ENCODE measurements around the gene DAZAP1.

DAZAP1 gene

DNA sequence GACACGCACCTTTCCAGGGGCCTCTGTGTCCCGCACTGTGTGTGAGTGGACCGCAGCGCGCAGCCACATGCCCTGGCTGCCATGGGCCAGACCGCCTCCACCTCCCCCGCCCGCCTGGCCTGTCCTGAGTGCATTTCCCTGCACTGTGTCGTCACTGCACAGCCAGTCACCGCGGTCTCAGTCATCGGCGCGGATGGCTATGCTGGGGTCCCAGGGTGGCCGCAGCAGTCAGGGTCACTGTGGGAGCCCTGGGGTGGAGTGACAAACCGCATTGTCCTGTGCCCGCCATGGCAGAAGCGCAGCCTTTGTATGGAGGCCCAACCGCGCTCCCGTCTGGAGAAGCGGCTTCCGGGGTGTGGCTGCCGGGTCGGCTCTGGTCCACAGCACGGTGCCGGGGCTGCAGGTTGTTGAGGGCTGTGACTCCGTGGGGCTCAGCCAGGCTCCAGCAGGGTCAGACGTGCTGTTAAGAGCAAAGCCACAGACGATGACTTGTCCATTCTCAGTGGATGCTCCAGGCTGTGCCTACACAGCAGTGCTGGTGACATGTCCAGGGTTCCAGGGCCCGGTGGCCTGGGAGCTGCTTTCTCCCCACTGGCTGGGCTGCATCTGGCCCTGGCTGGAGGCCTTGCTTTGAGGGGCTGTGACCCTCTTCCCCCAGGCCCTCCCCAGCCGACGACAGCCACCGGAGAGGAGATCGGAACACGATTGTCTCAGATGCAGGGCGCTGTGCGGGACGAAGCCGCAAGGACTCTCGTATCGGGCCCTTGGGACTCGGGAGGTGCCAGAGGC, 30.0 kb upstream of the DAZAP1 start:
- no peak for DNase-seq

DNA sequence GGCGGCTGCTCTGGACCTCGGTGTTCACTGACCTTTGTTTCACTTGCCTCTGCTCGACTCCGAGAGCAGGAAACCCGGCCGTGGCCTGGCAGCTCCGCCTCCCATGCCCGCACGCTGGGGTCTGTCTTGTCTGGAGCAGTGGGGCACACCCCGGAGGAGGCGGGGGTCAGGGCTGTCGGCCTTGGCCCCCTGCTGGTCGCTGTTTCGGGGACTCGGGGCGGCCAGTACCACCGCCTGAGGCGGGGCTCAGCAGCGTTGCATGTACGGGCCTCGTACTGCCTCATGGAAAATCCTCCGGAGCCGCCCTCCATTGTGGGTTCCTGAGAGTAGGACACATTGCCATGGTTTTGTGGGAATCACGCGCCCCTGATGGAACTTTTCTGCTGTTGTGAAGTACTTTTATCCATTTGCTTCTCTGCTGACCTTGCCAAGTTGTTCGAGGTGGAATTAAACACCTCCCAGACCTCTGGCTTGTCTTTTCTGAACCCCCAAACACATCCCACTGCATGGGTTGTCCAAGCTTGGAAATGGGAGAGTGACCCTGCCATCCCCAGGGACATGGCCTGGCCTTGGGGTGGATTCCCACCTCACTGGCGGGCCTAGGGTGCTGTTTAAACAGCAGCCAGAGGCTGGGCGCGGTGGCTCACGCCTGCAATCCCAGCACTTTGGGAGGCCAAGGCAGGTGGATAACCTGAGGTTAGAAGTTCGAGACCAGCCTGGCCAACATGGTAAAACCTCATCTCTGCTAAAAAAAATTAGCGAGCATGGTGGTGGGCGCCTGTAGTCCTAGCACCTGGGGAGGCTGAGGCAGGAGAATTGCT, 29.2 kb upstream of the DAZAP1 start:
- DNase-seq: no peak

DNA sequence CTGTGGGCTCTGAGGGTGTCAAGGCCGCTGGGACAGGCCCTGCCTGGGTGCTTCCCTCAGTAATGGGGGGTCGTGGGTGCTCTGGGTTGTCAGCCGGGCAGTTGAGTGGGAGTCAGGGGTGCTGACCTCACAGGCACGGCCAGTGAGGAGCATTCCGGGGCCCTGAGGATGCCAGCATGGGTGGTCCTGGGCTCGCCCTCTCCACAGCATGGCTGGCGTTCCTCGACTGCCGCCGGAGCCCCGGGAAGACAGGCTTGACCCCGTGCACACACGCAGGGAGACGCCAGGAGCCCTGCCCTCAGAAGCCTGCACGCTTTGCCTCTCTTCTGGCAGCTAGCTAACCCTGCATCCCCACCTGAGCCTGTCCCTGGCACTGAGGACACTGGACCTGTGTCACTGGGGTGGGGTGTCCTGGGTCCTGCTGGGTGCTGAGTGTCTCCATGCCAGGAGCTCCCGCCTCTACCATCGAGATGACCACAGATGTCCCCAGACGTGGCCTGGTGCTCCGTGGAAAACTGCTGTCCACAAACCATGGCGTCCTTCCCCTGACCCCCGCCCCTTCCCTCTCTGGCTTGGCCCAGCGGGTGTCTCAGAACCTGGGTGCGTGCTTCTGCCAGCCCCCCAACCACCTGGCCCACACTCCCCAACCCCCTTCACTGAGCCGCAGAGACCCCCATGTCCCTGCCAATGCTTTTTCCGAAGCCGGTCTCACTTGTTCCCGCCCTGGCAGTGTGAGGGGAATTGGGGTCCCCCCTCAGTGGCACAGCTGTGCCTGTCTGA, 28.1 kb upstream of the DAZAP1 start:
- no peak for DNase-seq

DNA sequence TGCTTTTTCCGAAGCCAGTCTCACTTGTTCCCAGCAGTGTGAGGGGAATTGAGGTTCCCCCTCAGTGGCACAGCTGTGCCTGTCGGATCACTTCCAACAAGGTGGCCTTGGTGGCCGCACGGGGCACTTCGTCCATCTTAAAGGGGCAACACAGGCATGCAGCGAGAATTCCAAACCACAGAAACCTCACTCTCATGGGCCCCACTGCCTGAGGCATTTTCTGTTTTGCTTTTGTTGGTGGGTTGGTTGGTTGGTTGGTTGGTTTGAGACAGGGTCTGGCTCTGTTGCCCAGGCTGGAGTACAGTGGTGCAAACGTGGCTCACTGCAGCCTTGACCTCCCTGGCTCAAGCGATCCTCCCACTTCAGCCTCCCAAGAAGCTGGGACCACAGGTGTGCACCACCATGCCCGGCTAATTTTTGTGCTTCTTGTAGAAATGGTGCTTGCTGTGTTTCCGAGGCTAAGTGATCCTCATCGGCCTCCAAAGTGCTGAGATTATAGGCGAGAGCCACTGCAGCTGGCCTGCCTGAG, 27.4 kb upstream of the DAZAP1 start:
- no peak for DNase-seq

DNA sequence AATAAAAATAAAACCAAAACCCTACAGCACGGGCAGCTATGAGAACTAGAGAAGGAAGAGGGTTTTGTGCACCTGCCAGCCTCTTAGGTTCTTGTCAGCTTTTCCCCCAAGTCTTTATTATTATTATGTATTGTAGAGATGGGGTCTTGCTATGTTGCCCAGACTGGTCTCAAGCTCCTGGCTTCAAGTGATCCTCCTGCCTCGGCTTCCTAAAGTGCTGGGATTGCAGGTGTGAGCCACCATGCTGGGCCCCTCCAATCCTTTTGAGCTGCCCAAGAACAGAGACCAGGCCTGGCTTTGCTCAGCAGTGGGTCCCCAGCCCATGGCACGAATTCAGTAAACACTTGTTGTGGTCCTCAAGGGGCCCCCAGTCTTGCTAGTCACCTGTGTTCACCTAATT, 25.1 kb upstream of the DAZAP1 start:
- no peak for DNase-seq

DNA sequence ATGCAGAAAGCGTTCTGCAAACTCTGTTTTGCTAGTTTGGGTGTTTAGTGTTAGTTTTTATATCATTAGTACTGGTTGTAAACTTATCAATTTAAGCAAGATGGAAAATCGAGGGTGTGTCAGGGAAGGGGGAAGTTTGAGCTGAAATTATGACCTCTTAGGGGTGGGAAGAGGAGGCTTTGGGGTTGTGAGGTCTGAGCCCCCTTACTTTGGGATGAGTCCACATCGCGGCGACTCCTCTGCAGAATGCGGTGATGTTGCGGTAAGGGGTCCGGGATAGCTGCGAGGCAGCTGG, 24.4 kb upstream of the DAZAP1 start:
- no peak for DNase-seq

DNA sequence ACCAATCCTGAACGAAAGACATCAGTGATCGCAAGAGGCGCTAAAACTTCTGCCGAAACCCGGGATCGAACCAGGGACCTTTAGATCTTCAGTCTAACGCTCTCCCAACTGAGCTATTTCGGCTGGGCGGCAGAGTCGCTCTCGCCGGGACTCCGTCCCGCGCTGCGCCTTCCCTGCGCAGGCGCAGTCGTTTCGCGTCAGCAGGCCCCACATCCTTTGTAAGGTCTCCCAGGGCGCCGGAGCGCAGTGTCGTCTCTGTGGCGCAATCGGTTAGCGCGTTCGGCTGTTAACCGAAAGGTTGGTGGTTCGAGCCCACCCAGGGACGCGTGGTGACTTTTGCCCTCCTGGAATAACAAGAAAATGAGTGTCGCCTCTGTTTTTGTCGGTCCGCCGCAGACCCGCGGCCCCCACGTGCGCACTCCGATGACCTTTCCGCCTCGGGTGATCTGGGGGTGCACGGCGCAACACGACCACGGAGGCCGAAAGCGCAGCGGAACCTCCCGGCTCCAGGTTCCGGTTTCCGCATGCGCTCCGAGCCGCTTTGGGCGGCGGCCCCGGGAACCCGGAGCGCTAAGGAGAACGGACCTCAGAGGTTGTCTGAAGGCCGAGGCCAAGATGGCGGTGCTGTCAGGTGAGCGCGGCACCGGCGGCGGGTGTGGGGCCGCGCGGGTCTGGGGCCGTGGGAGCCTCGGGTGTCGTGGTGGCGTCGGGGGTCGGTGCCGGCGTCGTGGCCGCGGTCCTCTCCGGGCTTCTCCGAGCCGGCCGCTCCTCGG, 23.9 kb upstream of the DAZAP1 start, which contains the start of gene NDUFS7:
Gene NDUFS7 (plus strand): TSS at position 596 of the 773 bp plus-strand sequence. CDS start 20 bp downstream, at position 616.
- DNase-seq: peak; percentile 15

DNA sequence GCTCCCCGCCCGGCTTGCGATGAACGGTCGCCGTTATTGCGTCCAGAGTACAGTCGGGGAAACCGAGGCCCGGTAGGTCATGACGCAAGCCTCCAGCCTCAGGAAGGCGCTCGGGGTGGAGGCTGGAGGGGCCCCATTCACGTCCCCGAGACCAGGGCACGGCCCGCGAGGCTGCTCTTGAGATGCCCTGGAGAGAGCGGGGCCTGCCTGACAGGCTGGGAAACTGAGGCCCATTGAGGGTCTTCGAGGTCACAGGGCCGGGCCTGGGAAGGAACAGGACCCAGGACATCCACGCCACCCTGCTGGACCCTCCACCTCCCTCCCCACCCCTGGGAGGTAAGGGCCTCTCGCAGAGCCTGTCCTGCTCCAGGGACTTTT, 23.3 kb upstream of the DAZAP1 start:
- no peak for DNase-seq

DNA sequence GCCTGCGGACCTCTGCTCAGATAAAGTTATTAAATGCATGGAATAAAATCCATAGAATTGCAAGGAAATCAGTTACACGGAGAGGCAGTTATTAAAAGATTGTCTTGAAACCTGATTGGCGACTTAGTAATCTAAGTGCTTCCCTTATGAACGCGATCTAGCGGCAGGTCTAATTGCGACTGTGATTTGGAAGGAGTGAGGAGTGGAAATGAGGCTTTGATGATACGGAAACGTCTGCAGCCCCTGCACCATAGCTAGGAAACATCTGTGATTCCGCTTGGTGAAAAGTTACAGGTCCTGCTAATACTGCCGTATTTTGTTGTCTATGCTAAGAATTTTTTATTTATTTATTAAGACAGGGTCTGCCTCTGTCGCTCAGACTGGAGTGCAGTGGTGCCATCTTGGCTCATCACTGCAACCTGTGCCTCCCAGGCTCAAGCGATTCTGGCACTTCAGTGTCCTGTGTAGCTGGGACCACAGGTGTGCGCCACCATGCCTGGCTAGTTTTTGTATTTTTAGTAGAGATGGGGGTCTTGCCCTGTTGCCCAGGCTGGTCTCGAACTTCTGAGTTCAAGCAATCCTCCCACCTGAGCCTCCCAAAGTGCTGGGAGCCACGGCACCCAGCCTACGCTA, 22.8 kb upstream of the DAZAP1 start:
- no peak for DNase-seq

DNA sequence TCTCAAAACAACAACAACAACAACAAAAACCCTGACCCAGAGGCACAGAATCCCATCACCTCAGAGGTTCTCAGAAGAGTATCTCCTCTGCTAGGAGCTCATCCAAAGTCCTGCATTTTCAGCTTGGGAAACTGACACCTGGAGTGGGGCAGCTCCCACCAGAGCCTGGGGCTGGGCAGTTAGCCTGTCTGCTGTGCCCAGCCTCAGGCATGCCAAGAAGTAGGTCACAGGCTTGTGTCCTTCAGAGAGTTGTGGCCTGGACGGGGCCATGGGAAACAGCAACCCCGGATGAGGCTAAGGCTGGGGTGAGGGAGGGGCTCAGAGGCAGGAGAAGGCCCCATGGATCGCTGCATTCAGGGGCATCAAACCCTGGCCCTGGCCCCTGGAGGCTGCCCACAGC, 21.6 kb upstream of the DAZAP1 start:
- DNase-seq: no peak

DNA sequence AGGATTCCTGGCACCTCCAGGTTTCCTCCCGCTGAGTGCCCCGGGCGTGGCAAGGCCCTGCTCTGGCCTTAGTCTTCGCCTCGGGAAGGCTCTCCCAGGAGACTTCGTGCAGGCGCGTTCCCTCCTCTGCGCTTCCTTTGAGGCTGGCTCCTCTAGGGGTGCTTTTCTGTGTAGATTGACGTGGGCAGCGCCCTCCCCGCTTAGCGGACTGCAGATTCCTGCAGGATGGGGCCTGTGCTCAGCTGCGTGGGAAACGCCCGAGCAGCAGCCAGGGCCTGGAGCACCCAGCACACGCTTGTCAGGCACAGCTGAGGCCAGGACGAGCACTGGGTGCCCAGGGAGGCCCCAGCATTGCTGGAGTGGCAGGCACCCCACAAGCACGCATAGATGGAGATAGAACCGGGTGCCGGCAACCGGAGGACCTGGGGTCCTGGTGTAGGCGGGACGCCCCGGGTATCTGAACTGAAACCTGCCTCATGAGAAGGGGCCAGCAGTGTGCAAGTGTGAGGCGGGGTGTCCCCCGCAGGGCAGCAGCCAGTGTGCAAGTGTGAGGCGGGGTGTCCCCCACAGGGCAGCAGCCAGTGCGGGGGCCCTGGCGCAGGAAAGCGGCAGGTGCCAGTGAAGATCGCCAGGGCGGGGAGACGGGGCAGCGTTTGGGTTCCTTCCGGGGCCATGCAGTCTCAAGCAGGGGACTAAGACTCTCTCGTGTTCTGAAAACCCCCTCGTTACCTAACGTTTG, 20.3 kb upstream of the DAZAP1 start:
- DNase-seq: no peak

DNA sequence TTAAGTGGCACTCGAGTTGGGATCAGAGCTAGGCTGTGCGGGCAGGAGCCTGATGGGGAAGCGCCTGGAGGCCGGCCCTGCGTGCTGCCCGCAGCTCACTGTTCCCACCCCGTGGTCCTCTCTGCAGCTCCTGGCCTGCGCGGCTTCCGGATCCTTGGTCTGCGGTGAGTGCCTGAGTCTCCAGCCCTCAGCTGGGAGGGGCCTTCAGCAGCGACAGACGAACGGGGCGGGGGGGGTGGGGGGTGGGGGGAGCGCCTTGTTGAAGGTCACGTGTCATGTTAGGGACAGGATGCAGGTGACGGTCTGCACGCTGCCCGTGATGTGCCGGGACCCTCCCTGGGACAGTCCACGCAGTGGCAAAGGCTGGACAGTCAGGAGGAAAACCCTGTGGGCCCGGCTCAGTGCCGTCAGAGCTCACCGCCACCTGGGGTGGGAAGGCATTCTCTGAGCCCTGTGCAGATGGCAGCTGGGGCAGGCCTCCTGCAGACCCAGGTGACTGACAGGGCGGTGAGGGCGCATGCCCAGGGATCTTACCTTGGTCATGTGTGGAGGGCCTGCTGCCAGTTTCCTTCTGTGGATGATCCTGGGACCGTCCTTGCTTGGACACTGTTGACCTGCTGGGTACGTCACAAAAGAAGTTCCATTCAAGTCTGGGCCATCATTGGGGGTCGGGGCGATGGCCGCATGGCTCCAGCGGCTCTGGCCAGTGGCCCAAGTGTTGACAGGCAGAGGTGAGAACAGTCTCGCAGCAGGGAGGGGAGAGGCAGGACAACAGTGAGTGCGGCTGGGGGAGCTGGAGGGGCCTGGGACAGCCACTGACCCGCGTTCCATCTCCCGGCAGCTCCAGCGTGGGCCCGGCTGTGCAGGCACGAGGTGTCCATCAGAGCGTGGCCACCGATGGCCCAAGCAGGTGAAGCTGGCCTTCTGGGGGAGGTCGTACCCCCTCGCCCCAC, 19.4 kb upstream of the DAZAP1 start:
- DNase-seq: no peak

DNA sequence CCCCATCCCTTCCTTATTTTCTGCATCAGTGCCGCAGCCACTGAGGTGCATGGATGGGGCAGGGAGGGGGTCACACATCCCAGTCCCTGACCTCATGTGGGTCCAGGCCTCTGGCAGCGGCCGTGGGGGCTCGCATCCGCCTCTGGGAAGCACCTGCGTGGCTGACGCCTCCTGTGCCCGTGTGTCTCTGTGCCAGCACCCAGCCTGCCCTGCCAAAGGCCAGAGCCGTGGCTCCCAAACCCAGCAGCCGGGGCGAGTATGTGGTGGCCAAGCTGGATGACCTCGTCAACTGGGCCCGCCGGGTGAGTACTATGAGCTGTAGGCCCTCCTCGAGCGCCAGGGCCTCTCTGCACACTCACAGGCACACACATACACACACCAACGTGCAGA, 18.8 kb upstream of the DAZAP1 start:
- DNase-seq: no peak

DNA sequence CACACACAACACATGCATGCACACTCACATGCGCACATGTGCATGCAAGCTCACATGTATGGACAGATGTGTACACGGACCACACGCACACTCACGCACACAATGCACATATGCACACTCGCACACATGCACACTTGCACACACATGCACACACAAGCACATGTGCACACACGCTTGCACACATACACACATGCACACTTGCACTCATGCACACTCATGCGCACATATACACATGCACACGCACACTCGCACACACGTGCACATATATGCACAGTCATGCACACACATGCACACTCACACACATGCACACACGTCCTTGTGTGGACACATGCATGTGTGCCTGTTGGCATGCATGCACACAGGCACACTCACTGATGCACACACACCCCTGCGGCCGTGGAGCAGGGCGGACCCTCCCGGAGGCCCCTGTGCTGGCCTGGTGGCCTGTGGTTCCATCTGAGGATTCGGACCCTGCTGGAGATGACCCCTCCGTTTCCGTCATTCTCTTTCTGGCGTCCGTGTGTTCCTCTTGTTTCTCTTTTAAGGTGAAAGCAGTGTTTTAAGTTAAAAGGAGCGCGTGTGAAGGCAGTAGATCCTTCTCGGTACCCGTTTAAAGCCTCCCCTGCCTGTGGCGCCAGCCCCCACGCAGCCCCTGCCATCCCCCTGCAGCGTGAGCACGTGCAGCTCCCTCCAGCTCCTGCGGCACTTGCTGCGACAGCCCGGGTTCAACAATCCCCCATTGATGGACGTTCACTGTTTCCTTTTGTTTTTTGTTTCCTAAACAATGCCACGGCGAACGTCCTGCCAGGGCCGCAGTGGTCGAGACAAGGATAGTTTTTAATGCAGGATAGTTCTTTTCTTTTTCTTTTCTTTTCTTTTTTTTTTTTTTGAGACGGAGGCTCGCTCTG, 18.1 kb upstream of the DAZAP1 start:
- DNase-seq: no peak

DNA sequence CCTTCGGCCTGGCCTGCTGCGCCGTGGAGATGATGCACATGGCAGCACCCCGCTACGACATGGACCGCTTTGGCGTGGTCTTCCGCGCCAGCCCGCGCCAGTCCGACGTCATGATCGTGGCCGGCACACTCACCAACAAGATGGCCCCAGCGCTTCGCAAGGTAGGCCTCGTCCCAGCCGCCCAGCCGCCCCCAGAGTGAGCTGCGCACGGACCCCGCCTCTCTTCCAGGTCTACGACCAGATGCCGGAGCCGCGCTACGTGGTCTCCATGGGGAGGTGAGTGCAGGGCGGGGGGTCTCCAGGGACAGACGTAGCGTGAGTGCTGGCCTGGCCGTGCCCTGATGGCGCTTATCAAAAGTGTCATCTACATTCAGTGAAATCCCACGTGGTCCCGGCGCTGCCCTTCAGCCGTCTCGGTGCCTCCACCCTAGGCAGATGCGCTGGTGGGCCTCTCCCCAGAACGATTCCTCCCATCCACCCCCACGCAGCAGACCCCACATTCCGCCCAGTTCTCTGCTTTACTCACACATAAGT, 16.4 kb upstream of the DAZAP1 start:
- no peak for DNase-seq

DNA sequence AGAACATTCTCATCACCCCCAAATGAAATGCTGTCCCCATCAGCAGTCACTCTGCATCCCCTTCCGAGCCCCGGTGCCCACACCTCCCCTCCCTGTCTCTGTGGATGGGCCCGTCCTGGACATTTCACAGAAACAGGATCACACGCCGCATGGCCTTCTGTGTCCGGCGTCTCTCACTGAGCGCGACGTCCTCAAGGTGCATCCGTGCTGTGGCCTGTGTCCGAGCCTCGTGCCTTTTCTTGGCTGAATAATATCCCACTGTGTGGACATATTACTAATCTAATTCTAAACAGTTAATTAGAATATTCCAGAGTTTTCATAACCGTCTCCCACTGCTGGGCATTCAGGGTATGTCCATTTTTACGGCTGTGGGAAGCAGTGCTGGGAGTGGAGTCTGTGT, 15.0 kb upstream of the DAZAP1 start:
- DNase-seq: no peak

DNA sequence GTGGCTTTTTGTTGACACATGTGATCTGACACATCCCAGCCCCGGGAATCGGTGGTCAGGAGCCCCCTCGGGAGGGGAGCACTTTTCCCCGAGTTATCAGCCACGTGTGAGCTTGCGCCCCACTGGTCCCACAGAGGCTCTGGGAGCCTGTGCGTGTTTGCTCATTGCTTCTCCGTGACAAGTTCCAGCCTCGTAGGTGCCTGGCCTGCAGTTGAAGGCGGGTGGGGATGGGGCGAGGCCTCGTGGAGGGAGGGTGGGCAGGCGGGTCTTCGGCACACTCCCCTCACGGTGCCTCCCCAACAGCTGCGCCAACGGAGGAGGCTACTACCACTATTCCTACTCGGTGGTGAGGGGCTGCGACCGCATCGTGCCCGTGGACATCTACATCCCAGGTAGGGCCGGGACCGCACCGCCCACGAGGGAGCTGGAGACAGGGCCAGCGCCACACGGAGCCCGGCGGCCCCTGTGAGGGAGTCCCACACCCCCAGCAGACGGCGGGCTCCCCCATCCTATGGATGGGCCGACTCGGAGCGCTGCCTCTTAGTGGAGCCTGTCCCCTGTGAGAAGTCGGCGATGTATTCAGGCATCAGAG, 14.4 kb upstream of the DAZAP1 start:
- no peak for DNase-seq

DNA sequence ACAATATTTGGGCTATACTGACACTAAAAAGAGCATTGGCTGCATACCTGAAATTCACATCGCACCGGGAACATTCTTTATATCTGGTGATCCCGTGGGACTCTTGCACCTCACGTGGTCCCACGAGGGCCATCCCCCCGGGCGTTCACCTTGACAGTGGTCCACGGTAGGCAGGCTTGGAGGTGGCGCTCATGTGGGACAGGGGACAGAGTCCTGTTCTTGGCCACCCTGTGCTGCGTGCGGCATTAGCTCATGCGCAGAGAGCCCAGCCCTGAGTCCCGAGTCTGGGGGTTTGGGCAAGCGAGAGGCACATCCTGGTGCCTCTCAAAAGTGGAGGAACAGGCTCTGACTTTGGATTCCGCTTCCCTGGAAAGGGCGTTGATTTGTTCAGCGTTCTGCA, 13.5 kb upstream of the DAZAP1 start:
- DNase-seq: no peak
